ENCODE results near the gene TRMT10A. TPM values are rescaled to one million over a fixed set of nuclear protein-coding genes. Genes with fewer than 3 reads are reported as not detected.

TRMT10A gene
- 7.3 TPM for total RNA-seq

- DNase-seq (ENCODE audit: low spot score), result peak; percentile 98
Observed at GRCh38 chr4:99563310-99564186, at the start of gene TRMT10A. Gene TRMT10A (minus strand): TSS chr4:99564039. CDS start chr4:99559338, 4,701 bp downstream.

GRCh38 chr4:99612704-99613103 is 48.9 kb upstream of the TRMT10A start:
- no peak for DNase-seq (ENCODE audit: low spot score)

GRCh38 chr4:99612281-99612680 is 48.4 kb upstream of the TRMT10A start:
- no peak for DNase-seq (ENCODE audit: low spot score)

GRCh38 chr4:99610605-99611175 is 46.9 kb upstream of the TRMT10A start:
- no peak for DNase-seq (ENCODE audit: low spot score)

- DNase-seq (ENCODE audit: low spot score), result no peak
Observed at GRCh38 chr4:99608417-99608816, 44.6 kb upstream of the TRMT10A start.

- DNase-seq (ENCODE audit: low spot score), result no peak
Observed at GRCh38 chr4:99606716-99607115, 42.9 kb upstream of the TRMT10A start.

GRCh38 chr4:99594818-99595217 is 31.0 kb upstream of the TRMT10A start:
- no peak for DNase-seq (ENCODE audit: low spot score)

GRCh38 chr4:99593781-99594641 is 30.2 kb upstream of the TRMT10A start:
- no peak for DNase-seq (ENCODE audit: low spot score)

GRCh38 chr4:99591757-99592156 is 27.9 kb upstream of the TRMT10A start:
- no peak for DNase-seq (ENCODE audit: low spot score)

GRCh38 chr4:99587803-99588202 is 24.0 kb upstream of the TRMT10A start:
- no peak for DNase-seq (ENCODE audit: low spot score)

GRCh38 chr4:99587309-99587708 is 23.5 kb upstream of the TRMT10A start:
- DNase-seq (ENCODE audit: low spot score), result no peak

- no peak for DNase-seq (ENCODE audit: low spot score)
Observed at GRCh38 chr4:99586797-99587196, 23.0 kb upstream of the TRMT10A start.

GRCh38 chr4:99586322-99586721 is 22.5 kb upstream of the TRMT10A start:
- DNase-seq (ENCODE audit: low spot score), result peak; percentile 20

GRCh38 chr4:99585516-99585915 is 21.7 kb upstream of the TRMT10A start:
- no peak for DNase-seq (ENCODE audit: low spot score)

GRCh38 chr4:99578714-99579113 is 14.9 kb upstream of the TRMT10A start:
- no peak for DNase-seq (ENCODE audit: low spot score)

- no peak for DNase-seq (ENCODE audit: low spot score)
Observed at GRCh38 chr4:99574530-99575324, 10.9 kb upstream of the TRMT10A start, which contains the start of gene MTTP. Gene MTTP (plus strand): TSS chr4:99574824. CDS start chr4:99574910, 86 bp downstream.

- DNase-seq (ENCODE audit: low spot score), result no peak
Observed at GRCh38 chr4:99573735-99574368, 10.0 kb upstream of the TRMT10A start.

- DNase-seq (ENCODE audit: low spot score), result no peak
Observed at GRCh38 chr4:99572527-99573240, 8.8 kb upstream of the TRMT10A start.

GRCh38 chr4:99571883-99572282 is 8.0 kb upstream of the TRMT10A start:
- no peak for DNase-seq (ENCODE audit: low spot score)

- DNase-seq (ENCODE audit: low spot score), result no peak
Observed at GRCh38 chr4:99564921-99565320, 1.1 kb upstream of the TRMT10A start.

Data from mucosa of gallbladder (tissue), 1 donor.